Gastrocnemius medialis (tissue), 4 donors: ENCODE results near the gene COL24A1.

Source experiments
- CTCF ChIP-seq, 5 experiments: fragments of 450-650 bp in 3 of 5; fragments of 200-600 bp in 2 of 5; sonication (generic) in 2 of 5; IDR thresholded peaks in 4 of 5; conservative IDR thresholded peaks in 1 of 5; 1 replicate in 4 of 5; 2 replicates in 1 of 5; pipeline ENCODE4 v1.5.1; 2016 to 2019; ENCODE audit warnings: antibody characterized with exemption in 5 of 5, mild to moderate bottlenecking in 3 of 5, moderate library complexity in 3 of 5
- POLR2A ChIP-seq, 2 donors: fragments of 450-650 bp; IDR thresholded peaks; one replicate each; pipeline ENCODE4 v1.6.1; 2017; ENCODE audit warnings: antibody characterized with exemption in 2 of 2, mild to moderate bottlenecking in 2 of 2, moderate library complexity in 2 of 2

- TF ChIP-seq CTCF (IDR thresholded peaks at IDR 0.05 in 4 of 5, conservative IDR thresholded peaks at IDR 0.05 in 1 of 5), result no peak
- TF ChIP-seq POLR2A (IDR thresholded peaks at IDR 0.05), result no peak
Measured at GRCh38 chr1:85838238-85838637, 318.3 kb downstream of the COL24A1 start.
